Activated CD8-positive, alpha-beta memory T cell treated with anti-CD3 and anti-CD28 coated beads, Interleukin-2, amount 50 U/mL, for 1 hour (primary cell): Measurements from ENCODE around the gene TESMIN.

Experiments used
- DNase-seq: peaks from one replicate; pipeline ENCODE4 v3.0.0-alpha.2; 2020; ENCODE audit errors: extremely low read depth

TESMIN gene

DNA sequence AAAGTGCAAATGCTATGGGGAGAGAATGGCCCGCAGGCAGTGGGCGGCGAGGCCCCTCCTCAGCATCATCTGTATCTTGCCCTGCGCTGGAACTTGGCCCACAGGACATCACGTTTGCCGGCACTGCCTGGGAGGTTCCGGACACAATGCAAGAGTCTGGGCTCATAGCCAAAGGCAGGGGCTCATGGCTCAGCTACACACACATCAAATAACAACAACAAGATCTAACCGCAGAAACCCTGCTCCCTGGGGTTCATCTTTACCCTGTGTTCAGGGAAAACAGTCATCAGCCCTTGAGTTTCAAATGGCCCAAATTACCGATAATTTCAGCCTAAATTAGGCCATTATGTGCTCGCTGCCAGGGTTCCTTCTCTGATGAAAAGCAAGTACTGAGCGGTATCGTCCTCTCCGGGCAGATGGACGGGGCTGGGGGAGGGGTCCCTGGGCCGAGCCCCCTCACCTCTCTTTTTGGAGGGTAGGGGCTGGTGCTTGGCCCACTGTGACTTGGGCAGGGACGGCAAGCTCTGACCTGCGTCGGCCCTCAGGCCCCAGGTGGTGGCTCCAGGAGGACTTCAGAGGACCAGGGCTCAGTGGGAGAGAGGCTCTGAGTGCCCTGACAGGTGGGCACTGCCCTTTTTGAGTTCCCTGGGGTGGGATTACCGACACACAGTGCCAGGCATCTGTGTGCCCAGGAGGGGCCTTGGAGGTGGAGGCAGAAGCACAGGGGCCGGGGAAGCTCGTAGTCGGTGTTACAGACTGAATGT, 92.0 kb downstream of the TESMIN start:
- DNase-seq: no peak

DNA sequence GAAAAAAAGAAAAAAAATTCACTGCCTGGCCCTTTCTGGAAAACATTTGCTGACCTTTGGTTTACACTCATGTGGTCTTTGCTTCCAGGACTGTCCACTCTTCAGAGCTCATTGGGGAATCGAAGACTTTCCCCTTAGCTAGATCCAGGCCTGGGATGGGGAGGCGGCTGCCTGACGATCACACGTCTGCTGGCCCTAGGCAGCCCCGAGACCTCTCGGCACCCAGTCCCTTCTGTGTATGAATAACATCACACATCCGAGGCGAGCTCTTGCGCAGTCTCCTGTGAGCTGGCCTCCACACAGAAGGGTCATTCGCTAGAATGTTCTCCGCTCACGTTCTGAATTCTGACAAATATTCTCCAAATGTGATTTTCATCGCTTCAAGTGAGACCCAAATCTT, 92.7 kb downstream of the TESMIN start:
- no peak for DNase-seq

DNA sequence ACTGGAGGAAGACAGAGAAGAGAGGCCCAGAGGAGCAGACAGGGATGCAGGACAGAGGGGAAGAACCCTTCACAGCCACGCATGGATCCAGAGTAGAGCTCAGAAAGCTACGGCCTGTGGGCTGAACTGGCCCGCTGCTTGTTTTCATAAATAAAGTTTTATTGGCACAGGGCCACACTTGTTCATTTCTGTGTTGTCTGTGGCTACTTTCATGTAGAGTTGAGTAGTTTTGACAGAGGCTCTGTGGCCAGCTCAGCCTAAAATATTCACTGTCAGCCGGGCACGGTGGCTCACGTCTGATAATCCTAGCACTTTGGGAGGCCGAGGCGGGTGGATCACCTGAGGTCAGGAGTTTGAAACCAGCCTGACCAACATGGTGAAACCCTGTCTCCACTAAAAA, 93.2 kb downstream of the TESMIN start:
- no peak for DNase-seq
